HG03066 (cell line): Measurements from ENCODE around the gene ACAP2.

Experiments
- ATAC-seq: cut with Tn5 transposase; IDR thresholded peaks from one replicate; pipeline ENCODE4 v1.9.1; 2021; ENCODE audit warnings: low read depth; ENCODE audit not compliant: unreplicated experiment

The ACAP2 gene

DNA sequence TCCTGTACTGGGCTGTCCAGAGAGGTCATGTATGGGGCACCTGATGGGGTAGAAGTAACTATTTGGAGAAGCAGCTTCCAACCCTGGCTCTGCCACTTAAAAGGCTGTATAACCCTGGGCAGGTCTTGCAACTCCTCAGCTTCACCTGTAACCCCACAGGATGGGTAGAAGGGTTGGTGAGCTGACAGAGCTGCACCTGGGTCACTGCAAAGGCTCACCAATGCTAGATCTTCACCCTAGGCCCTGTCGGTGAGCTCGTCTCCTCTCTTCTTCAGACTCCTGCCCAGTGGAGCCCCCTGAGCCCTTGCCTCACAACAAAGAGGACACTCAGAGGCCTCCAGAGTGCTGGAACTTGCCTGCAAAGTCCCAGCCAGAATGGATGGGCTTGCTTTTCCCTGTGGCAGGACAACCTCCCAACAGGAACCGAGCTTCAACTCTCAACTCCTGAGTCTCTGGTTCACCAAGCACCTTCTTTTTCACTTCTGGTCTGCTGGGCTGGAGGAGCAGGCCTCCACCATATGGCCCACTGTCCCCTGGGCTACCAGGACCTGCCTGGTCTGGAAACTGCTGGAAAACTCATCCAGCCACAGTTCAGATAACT lies 217.7 kb downstream of the ACAP2 start:
- ATAC-seq, result no peak
